IMR-90 (cell line): ENCODE measurements around the gene ARSA. TPM values are rescaled to one million over a fixed set of nuclear protein-coding genes. Genes with fewer than 3 reads are reported as not detected.

Experiments
- ATAC-seq: fragments of 200-7000 bp; cut with Tn5 transposase; 2 replicates; pipeline ENCODE4 v1.9.1; 2020; ENCODE audit warnings: low read depth, mild to moderate bottlenecking, moderate library complexity
- BruUV-seq: library from RNA; stranded (reverse); fragments of 400-500 nt; replicated peaks from 2 replicates; lab custom pipeline; 2021; lab: Mats Ljungman, UMichigan
- CTCF ChIA-PET: fragments of 300-600 bp; formaldehyde crosslinking; extraction: SDS; loops from one replicate; lab custom pipeline; 2021; ENCODE audit warnings: antibody characterized with exemption; lab: Yijun Ruan, JAX
- POLR2A ChIA-PET: fragments of 300-600 bp; sonication (Branson Sonifier 250); formaldehyde crosslinking; loops from one replicate; lab custom pipeline; 2022; ENCODE audit warnings: antibody characterized with exemption; ENCODE audit not compliant: unreplicated experiment; lab: Charles Lee
- DNase-seq: peaks from one replicate; pipeline ENCODE4 v3.0.0; 2013
- H2AFZ ChIP-seq: replicated peaks from 2 replicates; pipeline ENCODE3; 2013; ENCODE audit warnings: low read length, mild to moderate bottlenecking; ENCODE audit not compliant: poor library complexity
- H2AK5ac ChIP-seq: 2 replicates; pipeline ENCODE4 v1.6.1; 2013; ENCODE audit warnings: low read depth, low read length, inconsistent platforms
- H2AK9ac ChIP-seq: replicated peaks from 2 replicates; pipeline ENCODE3; 2013; ENCODE audit warnings: mild to moderate bottlenecking, low read depth, low read length, moderate library complexity; ENCODE audit not compliant: poor library complexity
- H2BK120ac ChIP-seq: 2 replicates; pipeline ENCODE4 v1.6.1; 2013; ENCODE audit warnings: low read depth, low read length, inconsistent platforms
- H2BK15ac ChIP-seq: 3 replicates; pipeline ENCODE4 v1.6.1; 2013; ENCODE audit warnings: low read depth, low read length, inconsistent platforms
- H2BK20ac ChIP-seq: 2 replicates; pipeline ENCODE4 v1.6.1; 2013; ENCODE audit warnings: low read depth, mild to moderate bottlenecking, inconsistent platforms, low read length, moderate library complexity
- H2BK5ac ChIP-seq: 2 replicates; pipeline ENCODE4 v1.6.1; 2013; ENCODE audit warnings: mild to moderate bottlenecking, low read depth, low read length, inconsistent platforms; ENCODE audit not compliant: poor library complexity, severe bottlenecking
- H3K14ac ChIP-seq: replicated peaks from 2 replicates; pipeline ENCODE4 v1.6.1; 2013; ENCODE audit warnings: low read depth, low read length, inconsistent platforms
- H3K18ac ChIP-seq: 2 replicates; pipeline ENCODE4 v1.6.1; 2013; ENCODE audit warnings: low read depth, low read length, control low read depth
- H3K23ac ChIP-seq: 2 replicates; pipeline ENCODE4 v1.6.1; 2013; ENCODE audit warnings: low read depth, low read length, inconsistent platforms
- H3K27ac ChIP-seq: 2 replicates; pipeline ENCODE4 v1.5.1; 2013; ENCODE audit warnings: mild to moderate bottlenecking, control low read depth, low read length; ENCODE audit not compliant: insufficient read depth
- H3K27me3 ChIP-seq: 2 replicates; pipeline ENCODE4 v1.6.1; 2013; ENCODE audit warnings: low read length; ENCODE audit not compliant: control insufficient read depth, insufficient read depth
- H3K36me3 ChIP-seq: 2 replicates; pipeline ENCODE4 v1.6.1; 2013; ENCODE audit warnings: low read length, mixed read lengths; ENCODE audit not compliant: control insufficient read depth, insufficient read depth
- H3K4ac ChIP-seq: 2 replicates; pipeline ENCODE4 v1.6.1; 2013; ENCODE audit warnings: low read depth, low read length, inconsistent platforms
- H3K4me1 ChIP-seq: 2 replicates; pipeline ENCODE4 v1.6.1; 2013; ENCODE audit warnings: low read length, mixed read lengths; ENCODE audit not compliant: control insufficient read depth, insufficient read depth
- H3K4me2 ChIP-seq: 2 replicates; pipeline ENCODE4 v1.6.1; 2013; ENCODE audit warnings: low read depth, mild to moderate bottlenecking, control low read depth, low read length, moderate library complexity
- H3K4me3 ChIP-seq: 2 replicates; pipeline ENCODE4 v1.5.1; 2013; ENCODE audit warnings: low read depth, mild to moderate bottlenecking, control low read depth, low read length, moderate library complexity; ENCODE audit not compliant: insufficient read depth
- H3K56ac ChIP-seq: 2 replicates; pipeline ENCODE4 v1.6.1; 2013; ENCODE audit warnings: low read length, inconsistent platforms; ENCODE audit not compliant: insufficient read depth; ENCODE audit errors: extremely low read depth
- H3K79me1 ChIP-seq, 2 experiments: 2 replicates each; pipeline ENCODE4 v1.6.1; 2013; ENCODE audit warnings: low read length in 2 of 2, inconsistent platforms in 1 of 2, low read depth in 1 of 2
- H3K9ac ChIP-seq: 2 replicates; pipeline ENCODE4 v1.6.1; 2013; ENCODE audit warnings: low read depth, low read length, control low read depth
- H3K9me1 ChIP-seq: 2 replicates; pipeline ENCODE4 v1.6.1; 2013; ENCODE audit warnings: low read length, inconsistent platforms; ENCODE audit not compliant: insufficient read depth
- H3K9me3 ChIP-seq: 2 replicates; pipeline ENCODE4 v1.6.1; 2013; ENCODE audit warnings: low read length; ENCODE audit not compliant: control insufficient read depth, insufficient read depth
- H4K20me1 ChIP-seq: 2 replicates; pipeline ENCODE4 v1.6.1; 2013; ENCODE audit warnings: low read length, inconsistent platforms; ENCODE audit not compliant: insufficient read depth
- H4K5ac ChIP-seq: 2 replicates; pipeline ENCODE4 v1.6.1; 2013; ENCODE audit warnings: mild to moderate bottlenecking, low read depth, low read length, control low read depth
- H4K8ac ChIP-seq, 2 experiments: 2 replicates each; pipeline ENCODE4 v1.6.1; 2013; ENCODE audit warnings: low read depth in 2 of 2, low read length in 2 of 2, control low read depth in 1 of 2, inconsistent platforms in 1 of 2
- H4K91ac ChIP-seq: 2 replicates; pipeline ENCODE4 v1.6.1; 2013; ENCODE audit warnings: low read depth, low read length, inconsistent platforms; ENCODE audit not compliant: insufficient read depth
- BHLHE40 ChIP-seq: fragments of 150-350 bp; IDR thresholded peaks from 2 replicates; pipeline ENCODE4 v1.6.1; 2016; ENCODE audit warnings: mild to moderate bottlenecking, low read depth, low read length
- CEBPB ChIP-seq: IDR thresholded peaks from 2 replicates; pipeline ENCODE4 v1.6.1; 2012; ENCODE audit warnings: low read depth, low read length, improper control_type of control experiment
- CHD1 ChIP-seq: IDR thresholded peaks from 2 replicates; pipeline ENCODE4 v1.6.1; 2012; ENCODE audit warnings: low read depth, low read length, improper control_type of control experiment
- CTCF ChIP-seq: conservative IDR thresholded peaks from 2 replicates; pipeline ENCODE4 v1.5.1; 2012; ENCODE audit warnings: mild to moderate bottlenecking, low read depth, low read length, improper control_type of control experiment
- ELK1 ChIP-seq: fragments of 150-350 bp; IDR thresholded peaks from 2 replicates; pipeline ENCODE4 v1.6.1; 2016; ENCODE audit warnings: low read depth, mild to moderate bottlenecking, low read length, moderate library complexity, borderline replicate concordance
- FOS ChIP-seq: fragments of 150-350 bp; IDR thresholded peaks from 2 replicates; pipeline ENCODE4 v1.6.1; 2016; ENCODE audit warnings: low read depth, low read length
- MAFK ChIP-seq: IDR thresholded peaks from 2 replicates; pipeline ENCODE4 v1.6.1; 2012; ENCODE audit warnings: low read depth, low read length, improper control_type of control experiment
- NFE2L2 ChIP-seq: fragments of 150-350 bp; IDR thresholded peaks from 2 replicates; pipeline ENCODE4 v1.6.1; 2016; ENCODE audit warnings: low read depth, mild to moderate bottlenecking, low read length
- POLR2A ChIP-seq: IDR thresholded peaks from 2 replicates; pipeline ENCODE4 v1.6.1; 2012; ENCODE audit warnings: mild to moderate bottlenecking, low read depth, low read length
- RAD21 ChIP-seq: IDR thresholded peaks from 2 replicates; pipeline ENCODE4 v1.6.1; 2012; ENCODE audit warnings: low read length, improper control_type of control experiment
- RCOR1 ChIP-seq: IDR thresholded peaks from 2 replicates; pipeline ENCODE4 v1.6.1; 2012; ENCODE audit warnings: mild to moderate bottlenecking, low read length, improper control_type of control experiment; ENCODE audit not compliant: insufficient replicate concordance
- RFX5 ChIP-seq: IDR thresholded peaks from 2 replicates; pipeline ENCODE4 v1.8.0; 2012; ENCODE audit warnings: low read depth, mild to moderate bottlenecking, low read length, moderate library complexity
- SMC3 ChIP-seq: fragments of 150-350 bp; IDR thresholded peaks from 2 replicates; pipeline ENCODE4 v1.6.1; 2016; ENCODE audit warnings: low read depth, mild to moderate bottlenecking, antibody characterized with exemption, low read length, moderate library complexity
- USF2 ChIP-seq: fragments of 150-350 bp; IDR thresholded peaks from 2 replicates; pipeline ENCODE4 v1.6.1; 2017; ENCODE audit warnings: mild to moderate bottlenecking, antibody characterized with exemption, low read length, low read depth
- WGBS, 2 experiments: methylation state at CpG; one replicate each; pipeline versions ENCODE4 v1.1.5 to v1.1.7; 2013; ENCODE audit warnings: missing lambda C conversion rate in 2 of 2; ENCODE audit not compliant: insufficient read length in 1 of 2; ENCODE audit errors: extremely low coverage in 2 of 2; 5-methylcytosine and 5-hydroxymethylcytosine counted together
- dilution Hi-C: fragments of 300-500 bp; cut with HindIII; formaldehyde crosslinking; loops from one replicate; pipeline ENCODE4 v1.14.3; 2018; ENCODE audit warnings: low sequenced_read_pairs; ENCODE audit not compliant: unreplicated experiment
- in situ Hi-C: fragments of 300-500 bp; cut with MboI; formaldehyde crosslinking; loops from 3 replicates; pipeline ENCODE4 v1.14.3; 2019; ENCODE audit warnings: low sequenced_read_pairs, inconsistent platforms, mixed read lengths
- intact Hi-C: fragments of 100-400 bp; cut with micrococcal nuclease; formaldehyde crosslinking; loops from 2 replicates; pipeline ENCODE4 v1.10.0; 2022
- polyA plus RNA-seq, 3 experiments: library from polyadenylated mRNA; depleted of rRNA; stranded (reverse); fragments of >200 nt; gene quantifications; 2 replicates each; pipeline ENCODE4 v1.2.3, GENCODE V29; 2012; ENCODE audit warnings: low replicate concordance in 1 of 3
- total RNA-seq: library from RNA; depleted of rRNA; stranded (reverse); fragments of >200 nt; gene quantifications from 2 replicates; pipeline ENCODE4 v1.2.3, GENCODE V29; 2012

ARSA gene
- total and polyA plus RNA-seq, 2 of the 4 experiments (the other 2 are of a cell fraction) = 3.4 to 24.2 TPM

GRCh38 chr22:50582493-50583293, 45.3 kb downstream of the ARSA start, which contains the start of gene CHKB:
Gene CHKB, minus strand, starts transcription at chr22:50582849. Its CDS starts 68 bp downstream, at chr22:50582781.
- H3K36me3 ChIP-seq = peaks cover 4% of the 10 kb centered on the region; the same call in 1 of the 2 replicates
- no peak within 1 kb of the TSS for H2BK15ac ChIP-seq
- H3K27me3 ChIP-seq = no peaks in the 10 kb centered on the region
- H3K14ac ChIP-seq = peak within 1 kb of the TSS; percentile 96
- H4K91ac ChIP-seq = peak within 1 kb of the TSS; percentile 90
- 0% methylated on average over 83 of the region's 96 CpGs; no CpG with 5 or more reads in 1 of the 2 experiments for WGBS, 2 experiments
- peak; percentile 96 for DNase-seq
- peak within 1 kb of the TSS; percentile 68 to 97 for H4K8ac ChIP-seq
- no peaks in the 10 kb centered on the region; the same call in 1 of the 2 replicates for H4K20me1 ChIP-seq
- H3K4ac ChIP-seq = peak within 1 kb of the TSS; percentile 97
- in situ Hi-C loops = no loop called here
- H2AFZ ChIP-seq = peak within 1 kb of the TSS; percentile 99
- peak within 1 kb of the TSS; percentile 93 for H2AK9ac ChIP-seq
- ATAC-seq = peak; percentile 97
- no TSS peak for BruUV-seq
- H3K4me2 ChIP-seq = peak within 1 kb of the TSS; percentile 96
- H3K4me1 ChIP-seq = peaks cover 17% of the 10 kb centered on the region
- H3K18ac ChIP-seq = peak within 1 kb of the TSS; percentile 45; the same call in 1 of the 2 replicates
- peaks cover 28% of the 10 kb centered on the region for H3K9me1 ChIP-seq
- intact Hi-C loops = loop anchor here (2.0 to 5.0 kb wide), 3 partner anchors 44 to 55 kb away; partner anchors contain the start of genes ARSA and SCO2
- H3K27ac ChIP-seq = peak within 1 kb of the TSS; percentile 85
- peak within 1 kb of the TSS; percentile 83 for H4K5ac ChIP-seq
- H2BK5ac ChIP-seq = peak within 1 kb of the TSS; percentile 84
- H2BK120ac ChIP-seq = peak within 1 kb of the TSS; percentile 75
- H2AK5ac ChIP-seq = peak within 1 kb of the TSS; percentile 81
- H3K4me3 ChIP-seq = peak within 1 kb of the TSS; percentile 80
- H3K56ac ChIP-seq = peak within 1 kb of the TSS; percentile 66
- POLR2A ChIA-PET = interaction anchor here (1.6 kb wide), 1 partner anchor 10 kb away, joined by 3 read pairs; no protein-coding TSS in a partner anchor
- H3K79me1 ChIP-seq = peaks cover 18 to 39% of the 10 kb centered on the region in 2 experiments
- H3K23ac ChIP-seq = peak within 1 kb of the TSS; percentile 96
- dilution Hi-C loops = no loop called here
- CTCF ChIA-PET = interaction anchor here (1.6 kb wide), 1 partner anchor 57 kb away, joined by 5 read pairs; the partner anchor contains the start of gene SCO2
- H3K9me3 ChIP-seq = no peaks in the 10 kb centered on the region
- H3K9ac ChIP-seq = peak within 1 kb of the TSS; percentile 85
- no peak within 1 kb of the TSS for H2BK20ac ChIP-seq
- TF ChIP-seq FOS (no peak), SMC3 (no peak), NFE2L2 (no peak), RCOR1 (no peak), CHD1 (no peak), MAFK (no peak), BHLHE40 (peak; percentile 67; the same call in 1 of the 2 replicates), CEBPB (no peak), USF2 (no peak), POLR2A (peak; percentile 68; the same call in 1 of the 2 replicates), RFX5 (no peak), CTCF (no peak), RAD21 (no peak), ELK1 (no peak)
